NCI-H128 (cell line): ENCODE data around the gene CFI.

Experiments used
- DNase-seq: peaks from one replicate; lab custom pipeline; 2025; ENCODE audit not compliant: unreplicated experiment; lab: John Stamatoyannopoulos, UW

CFI gene

DNA sequence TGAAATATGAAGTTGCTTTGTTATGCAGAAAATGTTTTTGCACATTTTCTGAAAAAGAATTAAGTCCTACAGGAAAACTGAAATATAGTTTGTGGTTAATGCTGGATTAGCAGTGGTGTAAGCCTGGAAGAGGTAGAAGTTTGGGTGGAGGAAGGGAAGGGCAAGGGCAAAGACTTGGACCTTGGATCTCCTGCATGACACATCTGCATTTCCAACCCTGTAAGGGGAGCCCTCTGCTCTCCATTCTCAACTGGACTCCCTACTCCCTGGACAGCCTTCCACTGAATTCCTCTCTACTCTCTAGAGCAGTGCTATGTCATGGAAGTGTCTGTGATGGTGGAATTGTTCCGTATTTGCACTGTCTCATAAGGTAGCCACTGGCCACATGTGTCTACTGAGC, 103.1 kb downstream of the CFI start:
- no peak for DNase-seq

GRCh38 chr4:109691411-109691920, 110.3 kb downstream of the CFI start:
- no peak for DNase-seq
